Subcutaneous abdominal adipose tissue (tissue), 5 donors: ENCODE measurements around the gene ARHGAP24.
A peak's percentile ranks its signal among the peaks of the same experiment; 100 is the strongest.

Source experiments
- H3K27ac ChIP-seq: one replicate; pipeline ENCODE4 v1.7.0; 2013; ENCODE audit warnings: low read depth, mild to moderate bottlenecking, inconsistent platforms, low read length, moderate library complexity
- H3K27me3 ChIP-seq, 5 donors: one replicate each; pipeline ENCODE4 v1.7.0; 2013; ENCODE audit warnings: low read length in 5 of 5, inconsistent platforms in 1 of 5; ENCODE audit not compliant: control insufficient read depth in 5 of 5, insufficient read depth in 4 of 5
- H3K36me3 ChIP-seq, 5 donors: one replicate each; pipeline ENCODE4 v1.7.0; 2013; ENCODE audit warnings: low read length in 5 of 5; ENCODE audit not compliant: control insufficient read depth in 5 of 5, insufficient read depth in 5 of 5
- H3K4me1 ChIP-seq, 5 donors: one replicate each; pipeline ENCODE4 v1.7.0; 2013; ENCODE audit warnings: low read length in 5 of 5, mild to moderate bottlenecking in 3 of 5, moderate library complexity in 1 of 5; ENCODE audit not compliant: control insufficient read depth in 5 of 5, insufficient read depth in 5 of 5
- H3K4me3 ChIP-seq, 5 donors: one replicate each; pipeline ENCODE4 v1.7.0; 2013; ENCODE audit warnings: low read length in 5 of 5, low read depth in 1 of 5
- H3K9ac ChIP-seq, 5 donors: one replicate each; pipeline ENCODE4 v1.7.0; 2013; ENCODE audit warnings: low read length in 5 of 5, mild to moderate bottlenecking in 4 of 5, moderate library complexity in 3 of 5
- H3K9me3 ChIP-seq, 5 donors: one replicate each; pipeline ENCODE4 v1.7.0; 2013; ENCODE audit warnings: low read length in 5 of 5; ENCODE audit not compliant: control insufficient read depth in 5 of 5
- donor health status: healthy.
- donor health status: healthy.
- donor health status: healthy.
- donor health status: healthy.
- donor health status: healthy.

Gene ARHGAP24

GRCh38 chr4:85774489-85774888 is 299.5 kb downstream of the ARHGAP24 start:
- Histone ChIP-seq H3K4me3 (no peak overlapping the region), H3K27me3 (no peaks in the 10 kb centered on the region), H3K4me1 (peaks cover 0 to 26% (median 15%) of the 10 kb centered on the region in 5 donors), H3K27ac (no peak overlapping the region), H3K9me3 (no peaks in the 10 kb centered on the region), H3K36me3 (no peaks in the 10 kb centered on the region), H3K9ac (no peak overlapping the region)

- Histone ChIP-seq H3K4me3 (no peak overlapping the region), H3K27ac (peak overlapping the region; percentile 45)
Measured at GRCh38 chr4:85776096-85776495, 301.1 kb downstream of the ARHGAP24 start.

GRCh38 chr4:85776579-85776978 is 301.6 kb downstream of the ARHGAP24 start:
- Histone ChIP-seq H3K36me3 (no peaks in the 10 kb centered on the region), H3K9ac (no peak overlapping the region), H3K27ac (peak overlapping the region; percentile 92), H3K9me3 (no peaks in the 10 kb centered on the region), H3K4me1 (peaks cover 0 to 31% (median 20%) of the 10 kb centered on the region in 5 donors), H3K27me3 (no peaks in the 10 kb centered on the region), H3K4me3 (no peak overlapping the region)

More at GRCh38 chr4:85776096-85776495, 301.1 kb downstream of the ARHGAP24 start:
- Histone ChIP-seq H3K36me3 (no peaks in the 10 kb centered on the region), H3K4me1 (peaks cover 0 to 31% (median 20%) of the 10 kb centered on the region in 5 donors), H3K9ac (no peak overlapping the region), H3K9me3 (no peaks in the 10 kb centered on the region), H3K27me3 (no peaks in the 10 kb centered on the region)

- Histone ChIP-seq H3K4me3 (peak overlapping the region; percentile 44 to 71 (median 61)), H3K27me3 (no peaks in the 10 kb centered on the region), H3K9ac (peak overlapping the region; percentile 58 to 80 (median 73)), H3K27ac (peak overlapping the region; percentile 92), H3K36me3 (no peaks in the 10 kb centered on the region), H3K4me1 (peaks cover 0 to 31% (median 20%) of the 10 kb centered on the region in 5 donors), H3K9me3 (no peaks in the 10 kb centered on the region)
Measured at GRCh38 chr4:85777908-85778631, 303.1 kb downstream of the ARHGAP24 start.

GRCh38 chr4:85778632-85779131 is 303.7 kb downstream of the ARHGAP24 start:
- H3K9me3 ChIP-seq, result no peaks in the 10 kb centered on the region
- H3K27me3 ChIP-seq, result no peaks in the 10 kb centered on the region
- peak overlapping the region; percentile 44 to 71 (median 61) for H3K4me3 ChIP-seq
- H3K4me1 ChIP-seq, result peaks cover 2 to 34% (median 20%) of the 10 kb centered on the region in 5 donors
- H3K27ac ChIP-seq, result peak overlapping the region; percentile 92
- peak overlapping the region; percentile 58 to 80 (median 73) for H3K9ac ChIP-seq
- no peaks in the 10 kb centered on the region for H3K36me3 ChIP-seq

- Histone ChIP-seq H3K27me3 (no peaks in the 10 kb centered on the region), H3K4me3 (peak overlapping the region; percentile 44 to 71 (median 61)), H3K9me3 (no peaks in the 10 kb centered on the region), H3K4me1 (peaks cover 2 to 39% (median 22%) of the 10 kb centered on the region in 5 donors), H3K36me3 (no peaks in the 10 kb centered on the region), H3K27ac (peak overlapping the region; percentile 92), H3K9ac (peak overlapping the region; percentile 58 to 80 (median 73))
Measured at GRCh38 chr4:85779165-85779564, 304.2 kb downstream of the ARHGAP24 start.

GRCh38 chr4:85780664-85781063 is 305.7 kb downstream of the ARHGAP24 start:
- peaks cover 2 to 39% (median 26%) of the 10 kb centered on the region in 5 donors for H3K4me1 ChIP-seq
- no peaks in the 10 kb centered on the region for H3K36me3 ChIP-seq
- H3K9me3 ChIP-seq, result no peaks in the 10 kb centered on the region
- H3K4me3 ChIP-seq, result peak overlapping the region in 2 of 5 donors; percentile 22 to 27
- peak overlapping the region; percentile 13 for H3K27ac ChIP-seq
- no peak overlapping the region for H3K9ac ChIP-seq
- no peaks in the 10 kb centered on the region for H3K27me3 ChIP-seq

GRCh38 chr4:85783483-85783882 is 308.5 kb downstream of the ARHGAP24 start:
- Histone ChIP-seq H3K4me3 (no peak overlapping the region), H3K36me3 (no peaks in the 10 kb centered on the region), H3K27ac (peak overlapping the region; percentile 19), H3K9me3 (no peaks in the 10 kb centered on the region), H3K27me3 (no peaks in the 10 kb centered on the region), H3K9ac (no peak overlapping the region), H3K4me1 (peaks cover 2 to 29% (median 22%) of the 10 kb centered on the region in 5 donors)

- H3K9me3 ChIP-seq, result no peaks in the 10 kb centered on the region
- peak overlapping the region; percentile 19 for H3K27ac ChIP-seq
- no peak overlapping the region for H3K9ac ChIP-seq
- no peaks in the 10 kb centered on the region for H3K27me3 ChIP-seq
- no peaks in the 10 kb centered on the region for H3K36me3 ChIP-seq
- H3K4me3 ChIP-seq, result no peak overlapping the region
- peaks cover 2 to 29% (median 24%) of the 10 kb centered on the region in 5 donors for H3K4me1 ChIP-seq
Measured at GRCh38 chr4:85783900-85784299, 308.9 kb downstream of the ARHGAP24 start.

GRCh38 chr4:85784348-85784747 is 309.4 kb downstream of the ARHGAP24 start:
- Histone ChIP-seq H3K27ac (peak overlapping the region; percentile 19), H3K9me3 (no peaks in the 10 kb centered on the region), H3K36me3 (no peaks in the 10 kb centered on the region), H3K4me1 (peaks cover 2 to 27% (median 25%) of the 10 kb centered on the region in 5 donors), H3K27me3 (no peaks in the 10 kb centered on the region), H3K4me3 (no peak overlapping the region), H3K9ac (no peak overlapping the region)
